IPS DF 6.9 (cell line): ENCODE data around the gene MRPL23.

Source experiments
- DNase-seq: peaks from one replicate; pipeline ENCODE4 v3.0.0-alpha.2; 2013; ENCODE audit warnings: low read depth, low spot score
- H3K27ac ChIP-seq: one replicate; pipeline ENCODE4 v1.5.1; 2013; ENCODE audit warnings: low read length, control low read depth
- H3K27me3 ChIP-seq: 2 replicates; pipeline ENCODE4 v1.6.1; 2013; ENCODE audit warnings: mild to moderate bottlenecking, low read length; ENCODE audit not compliant: control insufficient read depth, insufficient read depth
- H3K36me3 ChIP-seq: 2 replicates; pipeline ENCODE4 v1.6.1; 2013; ENCODE audit warnings: low read length; ENCODE audit not compliant: control insufficient read depth, insufficient read depth
- H3K4me1 ChIP-seq: 2 replicates; pipeline ENCODE4 v1.6.1; 2013; ENCODE audit warnings: low read length; ENCODE audit not compliant: control insufficient read depth, insufficient read depth
- H3K4me3 ChIP-seq: 2 replicates; pipeline ENCODE4 v1.5.1; 2013; ENCODE audit warnings: mild to moderate bottlenecking, low read length
- H3K9me3 ChIP-seq: 2 replicates; pipeline ENCODE4 v1.6.1; 2013; ENCODE audit warnings: low read length, inconsistent platforms; ENCODE audit not compliant: control insufficient read depth, insufficient read depth
- WGBS: extraction: QIAGEN DNeasy Blood & Tissue Kit; methylation state at CpG from one replicate; pipeline ENCODE4 v1.1.7; 2013; ENCODE audit warnings: mixed read lengths, missing lambda C conversion rate; ENCODE audit not compliant: insufficient read length, insufficient coverage; 5-methylcytosine and 5-hydroxymethylcytosine counted together

The MRPL23 gene

GRCh38 chr11:1978720-1979473, 31.8 kb downstream of the MRPL23 start:
- no peaks in the 10 kb centered on the region for H3K9me3 ChIP-seq
- no peak for DNase-seq
- H3K4me1 ChIP-seq: no peaks in the 10 kb centered on the region
- H3K27me3 ChIP-seq: no peaks in the 10 kb centered on the region
- no peak overlapping the region for H3K4me3 ChIP-seq
- H3K27ac ChIP-seq: no peak overlapping the region
- H3K36me3 ChIP-seq: no peaks in the 10 kb centered on the region
- no CpG with 5 or more reads among the region's 26 CpGs for WGBS

GRCh38 chr11:1979607-1980006, 32.5 kb downstream of the MRPL23 start:
- no peak for DNase-seq
- H3K9me3 ChIP-seq: no peaks in the 10 kb centered on the region
- H3K36me3 ChIP-seq: no peaks in the 10 kb centered on the region
- no peaks in the 10 kb centered on the region for H3K27me3 ChIP-seq
- no peak overlapping the region for H3K4me3 ChIP-seq
- no peak overlapping the region for H3K27ac ChIP-seq
- no CpG with 5 or more reads among the region's 11 CpGs for WGBS
- H3K4me1 ChIP-seq: no peaks in the 10 kb centered on the region

GRCh38 chr11:1982873-1983600, 35.9 kb downstream of the MRPL23 start:
- WGBS: no CpG with 5 or more reads among the region's 26 CpGs
- no peak for DNase-seq
- no peaks in the 10 kb centered on the region for H3K36me3 ChIP-seq
- H3K4me1 ChIP-seq: no peaks in the 10 kb centered on the region
- H3K27me3 ChIP-seq: no peaks in the 10 kb centered on the region
- no peaks in the 10 kb centered on the region for H3K9me3 ChIP-seq
- H3K27ac ChIP-seq: no peak overlapping the region
- H3K4me3 ChIP-seq: no peak overlapping the region

GRCh38 chr11:1983601-1983961, 36.4 kb downstream of the MRPL23 start:
- H3K36me3 ChIP-seq: no peaks in the 10 kb centered on the region
- no peak overlapping the region for H3K27ac ChIP-seq
- H3K4me1 ChIP-seq: no peaks in the 10 kb centered on the region
- no peak for DNase-seq
- WGBS: no CpG with 5 or more reads among the region's 12 CpGs
- no peaks in the 10 kb centered on the region for H3K27me3 ChIP-seq
- H3K9me3 ChIP-seq: no peaks in the 10 kb centered on the region
- H3K4me3 ChIP-seq: no peak overlapping the region

- H3K4me1 ChIP-seq: no peaks in the 10 kb centered on the region
- no peaks in the 10 kb centered on the region for H3K9me3 ChIP-seq
- no peaks in the 10 kb centered on the region for H3K27me3 ChIP-seq
- no peaks in the 10 kb centered on the region for H3K36me3 ChIP-seq
- DNase-seq: no peak
- WGBS: no CpG with 5 or more reads among the region's 6 CpGs
- no peak overlapping the region for H3K4me3 ChIP-seq
- H3K27ac ChIP-seq: no peak overlapping the region
These were observed 39.9 kb downstream of the MRPL23 start for GRCh38 chr11:1987024-1987423.

GRCh38 chr11:1988174-1988573, 41.0 kb downstream of the MRPL23 start:
- Histone ChIP-seq H3K27ac (no peak overlapping the region), H3K9me3 (no peaks in the 10 kb centered on the region), H3K4me1 (no peaks in the 10 kb centered on the region), H3K36me3 (no peaks in the 10 kb centered on the region), H3K4me3 (no peak overlapping the region), H3K27me3 (no peaks in the 10 kb centered on the region)
- no peak for DNase-seq
- no CpG with 5 or more reads among the region's 11 CpGs for WGBS

GRCh38 chr11:1988667-1989317, 41.7 kb downstream of the MRPL23 start:
- no peaks in the 10 kb centered on the region for H3K4me1 ChIP-seq
- no CpG with 5 or more reads among the region's 24 CpGs for whole genome bisulfite sequencing
- no peaks in the 10 kb centered on the region for H3K9me3 ChIP-seq
- DNase-seq: no peak
- no peak overlapping the region for H3K4me3 ChIP-seq
- H3K27ac ChIP-seq: no peak overlapping the region
- no peaks in the 10 kb centered on the region for H3K36me3 ChIP-seq
- no peaks in the 10 kb centered on the region for H3K27me3 ChIP-seq

GRCh38 chr11:1989953-1990352, 42.8 kb downstream of the MRPL23 start:
- DNase-seq: no peak
- Histone ChIP-seq H3K4me3 (no peak overlapping the region), H3K4me1 (no peaks in the 10 kb centered on the region), H3K36me3 (no peaks in the 10 kb centered on the region), H3K9me3 (no peaks in the 10 kb centered on the region), H3K27me3 (no peaks in the 10 kb centered on the region), H3K27ac (no peak overlapping the region)
- no CpG with 5 or more reads among the region's 15 CpGs for WGBS

- no peak for DNase-seq
- no peaks in the 10 kb centered on the region for H3K9me3 ChIP-seq
- no peak overlapping the region for H3K4me3 ChIP-seq
- no peak overlapping the region for H3K27ac ChIP-seq
- no peaks in the 10 kb centered on the region for H3K4me1 ChIP-seq
- WGBS: no CpG with 5 or more reads among the region's 29 CpGs
- H3K36me3 ChIP-seq: no peaks in the 10 kb centered on the region
- H3K27me3 ChIP-seq: no peaks in the 10 kb centered on the region
These were observed 43.9 kb downstream of the MRPL23 start for GRCh38 chr11:1990872-1991578.

GRCh38 chr11:1992111-1992510, 45.0 kb downstream of the MRPL23 start:
- WGBS: no CpG with 5 or more reads among the region's 26 CpGs
- H3K4me3 ChIP-seq: no peak overlapping the region
- no peaks in the 10 kb centered on the region for H3K36me3 ChIP-seq
- no peaks in the 10 kb centered on the region for H3K4me1 ChIP-seq
- H3K9me3 ChIP-seq: no peaks in the 10 kb centered on the region
- H3K27me3 ChIP-seq: no peaks in the 10 kb centered on the region
- no peak overlapping the region for H3K27ac ChIP-seq
- no peak for DNase-seq
